ENCODE data around the gene SPHK2. TPM values are rescaled to one million over a fixed set of nuclear protein-coding genes. Genes with fewer than 3 reads are reported as not detected.
A peak's percentile ranks its signal among the peaks of the same experiment; 100 is the strongest.
"Not testable (repeated sequence)": the region's sequence is repeated elsewhere in the genome, so short reads cannot be mapped to it uniquely, and the experiment has no call there.

SPHK2 gene
- polyA plus RNA-seq, 3 donors: 30.2 to 35.2 (median 33.2) TPM

DNA sequence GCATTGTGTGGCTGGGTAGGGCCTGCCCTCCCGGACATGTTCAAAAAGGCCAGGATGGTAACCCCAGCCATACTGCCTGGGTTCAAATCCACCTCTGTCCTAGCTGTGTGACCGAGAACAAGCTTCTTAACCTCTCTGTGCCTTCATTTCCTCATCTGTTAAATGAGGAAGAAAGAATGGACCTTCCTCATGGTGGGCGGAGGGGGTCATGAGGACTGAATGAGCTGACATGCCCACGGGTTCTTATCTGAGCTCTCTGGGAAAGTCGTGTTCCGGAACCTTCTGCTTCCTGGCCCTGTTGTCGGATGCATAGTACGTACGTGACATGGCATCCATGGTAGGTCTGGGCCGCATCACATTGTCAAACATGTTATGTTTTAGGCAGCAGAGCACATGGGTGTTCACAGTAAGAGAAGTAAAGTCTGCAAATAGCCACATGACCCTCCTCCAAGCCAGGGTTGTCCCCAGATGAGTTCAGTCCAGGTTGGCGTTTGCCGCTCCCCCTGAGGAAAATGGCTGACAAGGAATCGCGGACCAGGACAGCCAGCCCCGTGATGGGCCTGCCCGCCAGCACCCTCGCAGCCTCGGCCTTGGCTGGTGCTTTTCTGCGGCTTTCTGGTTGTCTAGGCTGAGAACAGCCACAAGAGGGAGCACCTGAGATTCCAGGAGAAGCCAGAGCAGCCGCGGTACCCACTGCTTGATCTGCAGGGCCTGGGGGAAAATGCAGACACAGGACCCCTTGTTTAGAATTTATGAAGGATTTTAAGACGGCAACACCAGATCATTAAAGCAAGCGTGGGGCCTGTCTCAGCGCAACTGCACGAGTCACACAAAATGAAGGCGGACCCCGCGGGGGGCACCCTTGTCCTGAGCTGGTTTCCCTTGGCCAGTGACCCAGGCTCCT lies 55.9 kb downstream of the SPHK2 start:
- peak; percentile 86 for DNase-seq

DNA sequence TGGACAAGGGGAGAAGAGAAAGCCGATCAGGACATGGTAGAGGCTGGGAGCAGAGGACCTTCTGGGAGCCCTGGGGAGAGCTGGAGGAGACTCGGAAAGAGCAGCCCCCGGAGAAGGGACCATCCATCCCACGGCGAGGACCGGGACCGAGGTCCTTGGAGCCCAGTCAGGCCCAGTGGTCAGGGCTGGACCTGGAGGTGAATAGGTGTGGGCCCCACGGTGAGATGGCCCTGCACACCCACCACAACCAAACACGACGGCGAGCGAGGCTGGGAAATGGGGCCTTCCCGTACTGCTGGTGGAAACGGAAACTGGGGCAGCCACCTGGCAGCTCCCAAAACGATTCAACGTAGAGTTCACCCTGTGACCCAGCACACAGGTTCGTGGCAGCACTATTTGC lies 57.2 kb downstream of the SPHK2 start:
- DNase-seq: no peak

DNA sequence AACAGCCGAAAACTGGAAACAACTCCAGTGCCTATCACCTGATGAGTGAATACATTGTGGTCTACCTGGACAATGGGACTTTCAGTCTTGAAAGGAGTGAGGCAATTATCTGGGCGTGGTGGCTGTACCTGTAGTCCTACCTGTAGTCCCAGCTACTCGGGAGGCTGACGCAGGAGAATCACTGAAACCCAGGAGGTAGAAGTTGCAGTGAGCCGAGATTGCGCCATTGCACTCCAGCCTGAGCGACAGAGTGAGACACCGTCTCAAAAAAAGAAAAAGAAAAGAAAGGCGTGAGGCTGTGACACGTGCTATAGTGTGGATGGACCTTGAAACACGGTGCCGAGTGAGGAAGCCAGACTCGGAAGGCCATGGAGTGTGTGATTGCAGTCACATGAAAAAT lies 57.6 kb downstream of the SPHK2 start:
- no peak for DNase-seq

DNA sequence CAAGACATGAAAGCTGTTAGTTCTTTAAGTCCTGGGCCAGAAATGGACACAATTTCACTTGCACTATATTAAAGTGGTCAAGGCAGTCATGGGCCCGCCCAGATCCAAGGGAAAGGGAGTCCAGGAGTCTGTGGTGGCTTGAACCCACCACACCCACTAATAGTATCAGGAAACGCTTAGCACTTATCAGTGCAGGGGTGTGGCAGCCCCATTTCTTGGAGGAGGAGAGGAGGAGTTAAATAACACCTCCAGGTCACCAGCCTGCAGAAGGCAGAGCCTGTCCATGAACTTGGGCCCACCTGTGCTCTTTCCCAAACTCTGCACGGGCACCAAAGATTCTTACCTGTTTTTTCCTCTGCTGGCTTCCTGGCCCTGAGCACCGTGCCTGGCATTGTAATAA lies 58.9 kb downstream of the SPHK2 start:
- DNase-seq: no peak

DNA sequence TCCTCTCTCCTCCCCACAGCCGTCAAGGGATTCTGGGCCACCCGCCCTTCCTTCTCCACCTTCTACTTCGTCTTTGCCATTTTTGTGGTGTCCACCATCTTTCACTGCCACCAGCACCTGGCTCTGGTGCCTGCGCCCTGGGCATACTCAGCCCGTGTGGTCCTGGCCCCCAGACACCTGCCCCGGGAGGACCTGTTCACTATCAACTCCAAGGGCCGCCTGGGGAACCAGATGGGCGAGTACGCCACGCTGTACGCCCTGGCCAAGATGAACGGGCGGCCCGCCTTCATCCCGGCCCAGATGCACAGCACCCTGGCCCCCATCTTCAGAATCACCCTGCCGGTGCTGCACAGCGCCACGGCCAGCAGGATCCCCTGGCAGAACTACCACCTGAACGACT lies 60.7 kb downstream of the SPHK2 start:
- DNase-seq: not testable (repeated sequence)

Other genes with a start within 250 kb of the SPHK2 start
- gene KDELR1, start 228.0 kb upstream of the SPHK2 start, polyA plus RNA-seq (ENCODE audit: insufficient read length in 3 of 3): 100 to 1,000 TPM; 230 to 248 (median 245) TPM
- gene GRIN2D, start 225.8 kb upstream of the SPHK2 start, polyA plus RNA-seq (ENCODE audit: insufficient read length in 3 of 3): under 1 TPM; 0.52 to 0.83 (median 0.71) TPM
- gene GRWD1, start 173.5 kb upstream of the SPHK2 start, polyA plus RNA-seq (ENCODE audit: insufficient read length in 3 of 3): 10 to 100 TPM; 29.1 to 31.9 (median 31.6) TPM
- gene KCNJ14, start 163.9 kb upstream of the SPHK2 start, polyA plus RNA-seq (ENCODE audit: insufficient read length in 3 of 3): 1 to 10 TPM in 2 of 3 donors, under 1 TPM in 1; 0.61 to 1.0 (median 1.0) TPM
- 100 to 1,000 TPM in 2 of 3 donors, 10 to 100 TPM in 1; 88.1 to 115 (median 110) TPM for gene CYTH2, start 150.1 kb upstream of the SPHK2 start, polyA plus RNA-seq (ENCODE audit: insufficient read length in 3 of 3)
- 1 to 10 TPM; 3.5 to 3.7 (median 3.7) TPM for gene LMTK3, start 107.7 kb upstream of the SPHK2 start, polyA plus RNA-seq (ENCODE audit: insufficient read length in 3 of 3)
- gene SULT2B1, start 67.3 kb upstream of the SPHK2 start, polyA plus RNA-seq (ENCODE audit: insufficient read length in 3 of 3): under 1 TPM; 0.43 to 0.81 (median 0.43) TPM
- under 1 TPM in 2 of 3 donors, not detected in 1; 0.23 to 0.24 TPM for gene SPACA4, start 12.8 kb upstream of the SPHK2 start, polyA plus RNA-seq (ENCODE audit: insufficient read length in 3 of 3)
- 1 to 10 TPM; 1.9 to 2.0 (median 1.9) TPM for gene FAM83E, start 4.4 kb upstream of the SPHK2 start, polyA plus RNA-seq (ENCODE audit: insufficient read length in 3 of 3)
- 1,000 to 10,000 TPM; 1,186 to 1,447 (median 1,300) TPM for gene RPL18, start 328 bp upstream of the SPHK2 start, polyA plus RNA-seq (ENCODE audit: insufficient read length in 3 of 3)
- 10 to 100 TPM; 13.8 to 15.4 (median 14.6) TPM for gene DBP, start 17.9 kb downstream of the SPHK2 start, polyA plus RNA-seq (ENCODE audit: insufficient read length in 3 of 3)
- gene CA11, start 26.7 kb downstream of the SPHK2 start, polyA plus RNA-seq (ENCODE audit: insufficient read length in 3 of 3): 10 to 100 TPM; 23.2 to 29.6 (median 29.0) TPM
- gene NTN5, start 53.5 kb downstream of the SPHK2 start, polyA plus RNA-seq (ENCODE audit: insufficient read length in 3 of 3): 1 to 10 TPM in 2 of 3 donors, under 1 TPM in 1; 0.91 to 1.9 (median 1.5) TPM
- 1 to 10 TPM; 2.4 to 5.8 (median 3.3) TPM for gene FUT2, start 76.5 kb downstream of the SPHK2 start, polyA plus RNA-seq (ENCODE audit: insufficient read length in 3 of 3)
- 1 to 10 TPM; 5.7 to 8.0 (median 7.1) TPM for gene MAMSTR, start 100.2 kb downstream of the SPHK2 start, polyA plus RNA-seq (ENCODE audit: insufficient read length in 3 of 3)
- 10 to 100 TPM; 15.7 to 20.8 (median 17.2) TPM for gene RASIP1, start 121.1 kb downstream of the SPHK2 start, polyA plus RNA-seq (ENCODE audit: insufficient read length in 3 of 3)
- gene IZUMO1, start 127.4 kb downstream of the SPHK2 start, polyA plus RNA-seq (ENCODE audit: insufficient read length in 3 of 3): under 1 TPM; 0.39 to 0.83 (median 0.65) TPM
- 1 to 10 TPM; 3.0 to 4.4 (median 4.2) TPM for gene FUT1, start 133.1 kb downstream of the SPHK2 start, polyA plus RNA-seq (ENCODE audit: insufficient read length in 3 of 3)
- gene FGF21, start 136.0 kb downstream of the SPHK2 start, polyA plus RNA-seq (ENCODE audit: insufficient read length in 3 of 3): not detected
- 10 to 100 TPM; 47.7 to 65.3 (median 60.4) TPM for gene BCAT2, start 191.5 kb downstream of the SPHK2 start, polyA plus RNA-seq (ENCODE audit: insufficient read length in 3 of 3)
- 10 to 100 TPM; 38.3 to 44.8 (median 43.3) TPM for gene HSD17B14, start 217.0 kb downstream of the SPHK2 start, polyA plus RNA-seq (ENCODE audit: insufficient read length in 3 of 3)
- 10 to 100 TPM; 25.2 to 29.4 (median 25.7) TPM for gene PLEKHA4, start 249.1 kb downstream of the SPHK2 start, polyA plus RNA-seq (ENCODE audit: insufficient read length in 3 of 3)

Measured in renal pelvis (tissue), 4 donors.